GM19025 (cell line): ENCODE measurements around the gene RASGEF1C.
"Not testable (repeated sequence)": the region's sequence is repeated elsewhere in the genome, so short reads cannot be mapped to it uniquely, and the experiment has no call there.

Source experiments
- ATAC-seq: cut with Tn5 transposase; IDR thresholded peaks from one replicate; pipeline ENCODE4 v1.9.1; 2021; ENCODE audit warnings: mild to moderate bottlenecking, low read depth, moderate library complexity; ENCODE audit not compliant: unreplicated experiment

RASGEF1C gene

DNA sequence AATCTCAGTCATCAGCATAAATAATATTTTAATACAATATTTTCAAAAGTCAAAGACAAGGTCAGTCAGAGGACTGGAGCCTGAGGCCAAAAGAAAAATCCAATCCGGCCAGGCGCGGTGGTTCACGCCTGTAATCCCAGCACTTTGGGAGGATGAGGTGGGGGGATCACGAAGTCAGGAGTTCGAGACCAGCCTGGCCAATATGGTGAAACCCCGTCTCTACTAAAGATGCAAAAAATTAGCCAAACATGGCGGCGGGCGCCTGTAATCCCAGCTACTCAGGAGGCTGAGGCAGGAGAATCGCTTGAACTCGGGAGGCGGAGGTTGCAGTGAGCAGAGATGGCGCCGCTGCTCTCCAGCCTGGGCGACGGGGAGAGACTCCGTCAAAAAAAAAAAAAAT is 119.4 kb downstream of the RASGEF1C start:
- ATAC-seq = not testable (repeated sequence)

DNA sequence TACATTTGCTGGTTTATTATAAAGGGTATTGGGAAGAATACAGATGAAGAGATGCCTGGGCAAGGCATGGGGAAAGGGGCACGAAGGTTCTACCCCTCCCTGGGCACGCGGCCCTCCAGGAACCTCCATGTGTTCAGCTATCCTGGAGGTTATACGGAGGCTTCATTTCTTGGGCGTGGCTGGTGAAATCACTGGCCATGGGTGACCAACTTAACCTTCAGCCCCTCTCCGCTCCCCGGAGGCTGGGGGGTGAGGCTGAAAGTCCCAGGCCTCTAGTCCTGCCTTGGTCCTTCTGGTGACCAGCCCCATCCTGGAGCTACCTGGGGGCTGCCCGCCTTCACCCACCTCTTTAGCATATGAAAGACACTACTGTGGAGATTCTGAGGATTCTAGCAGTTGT is 120.5 kb downstream of the RASGEF1C start:
- ATAC-seq = no peak

DNA sequence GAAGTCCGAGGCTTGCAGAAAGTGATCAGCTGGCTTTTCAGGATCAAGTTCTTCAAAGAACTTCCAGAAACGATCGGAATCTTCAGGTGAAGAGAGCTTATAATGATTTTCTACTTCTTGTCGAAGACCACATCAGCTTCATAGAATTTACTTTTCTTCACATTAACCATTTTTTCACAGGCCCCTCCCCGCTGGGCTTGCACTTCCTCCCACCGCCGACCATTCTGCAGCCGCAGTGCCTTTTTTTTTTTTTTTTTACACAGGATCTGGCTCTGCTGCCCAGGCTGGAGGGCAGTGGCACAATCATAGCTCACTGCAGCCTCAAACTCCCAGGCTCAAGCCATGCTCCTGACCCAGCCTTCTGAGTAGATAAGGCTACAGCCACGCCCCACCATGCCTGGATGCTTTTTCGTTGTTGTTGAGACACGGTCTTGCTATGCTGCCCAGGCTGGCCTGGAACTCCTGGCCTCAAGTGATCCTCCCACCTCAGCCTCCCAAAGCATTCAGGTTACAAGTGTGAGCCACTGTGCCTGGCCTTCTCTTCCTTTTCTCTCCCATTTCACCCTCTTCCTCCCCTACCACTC is 122.1 kb downstream of the RASGEF1C start:
- ATAC-seq = no peak

DNA sequence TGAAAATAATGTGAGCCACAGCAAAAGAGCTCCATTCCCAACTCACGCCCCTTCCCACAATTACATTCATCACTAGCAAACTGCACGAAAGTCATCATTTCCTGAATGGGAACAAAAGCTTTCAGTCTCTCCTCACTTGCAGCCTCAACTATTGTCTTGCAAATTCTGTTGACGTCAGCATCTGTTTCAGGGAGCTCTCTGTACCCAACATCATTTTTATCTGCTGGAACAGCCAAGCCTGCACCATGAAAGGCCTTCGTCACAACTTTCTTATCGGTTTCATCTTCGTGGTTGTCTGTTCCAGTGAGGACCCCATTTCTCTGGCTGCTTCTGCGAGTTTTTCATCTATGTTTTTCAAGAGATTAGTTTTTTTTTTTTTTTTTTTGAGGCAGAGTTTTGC is 123.2 kb downstream of the RASGEF1C start:
- no peak for ATAC-seq

DNA sequence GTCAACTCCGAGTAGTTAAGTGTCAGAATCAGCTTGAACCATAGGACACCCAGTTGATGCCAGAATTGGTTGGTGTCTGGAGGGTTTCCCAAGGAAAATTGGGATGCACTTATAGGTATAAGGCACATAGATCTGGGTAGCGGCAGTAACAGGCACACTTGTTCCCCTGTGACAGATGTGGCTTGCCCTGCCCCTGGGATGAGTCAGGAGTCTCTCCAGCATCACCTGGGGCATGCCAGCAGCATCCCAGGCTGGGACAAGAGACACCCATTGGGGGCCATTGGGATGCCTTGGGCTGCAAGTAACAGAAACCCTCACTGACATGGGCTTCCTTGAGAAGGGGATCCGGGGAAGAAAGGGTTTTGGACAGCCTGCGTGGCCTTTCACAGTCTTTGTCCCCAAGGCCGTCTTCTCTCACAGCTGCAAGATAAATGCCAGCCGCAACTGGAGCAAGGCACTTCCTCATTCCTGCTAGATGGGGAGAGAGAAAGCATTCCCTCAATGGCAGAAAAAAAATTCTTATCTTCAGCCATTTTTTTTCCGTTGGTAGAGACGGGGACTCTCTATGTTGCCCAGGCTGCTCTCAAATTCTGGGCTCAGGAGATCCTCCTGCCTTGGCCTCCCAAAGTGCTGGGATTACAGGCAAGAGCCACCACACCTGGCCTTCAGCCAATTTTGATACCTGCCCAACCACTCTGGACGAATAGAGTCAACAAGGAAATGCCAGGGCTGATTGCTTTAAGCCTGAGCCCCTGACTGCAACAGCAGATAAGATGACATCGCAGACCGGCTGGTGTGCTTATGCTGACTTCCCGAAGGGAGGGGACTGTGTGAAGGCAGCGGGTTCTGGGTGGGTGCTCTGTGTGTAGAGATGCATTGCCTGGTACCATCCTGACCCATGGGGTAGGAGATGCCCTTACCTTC is 124.1 kb downstream of the RASGEF1C start:
- ATAC-seq = no peak

DNA sequence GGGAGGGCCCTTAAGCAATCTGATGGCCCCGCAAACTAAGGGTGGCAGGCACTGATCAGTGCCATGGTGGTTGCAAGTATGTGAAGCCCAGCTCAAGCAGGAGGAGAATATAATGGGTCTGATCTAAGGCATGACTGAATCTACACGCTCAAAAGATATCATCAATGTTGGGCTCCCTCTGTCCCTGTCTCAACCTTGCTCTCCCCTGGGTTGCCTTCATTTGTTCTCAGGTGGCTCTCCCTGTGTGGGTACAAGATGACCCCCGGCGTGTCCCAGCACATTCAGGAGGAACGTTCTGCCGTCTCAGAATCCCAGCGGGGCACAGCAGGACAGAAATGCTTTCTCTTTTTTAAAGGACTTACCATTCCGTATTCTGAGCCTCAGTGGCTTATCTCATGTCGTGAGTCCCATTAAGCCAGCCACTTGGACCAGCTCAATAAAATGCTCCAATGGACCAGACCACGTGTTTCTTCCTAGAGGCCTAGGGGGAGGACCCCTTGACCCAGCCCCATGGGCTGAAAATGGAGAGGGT is 125.4 kb downstream of the RASGEF1C start:
- ATAC-seq = no peak

DNA sequence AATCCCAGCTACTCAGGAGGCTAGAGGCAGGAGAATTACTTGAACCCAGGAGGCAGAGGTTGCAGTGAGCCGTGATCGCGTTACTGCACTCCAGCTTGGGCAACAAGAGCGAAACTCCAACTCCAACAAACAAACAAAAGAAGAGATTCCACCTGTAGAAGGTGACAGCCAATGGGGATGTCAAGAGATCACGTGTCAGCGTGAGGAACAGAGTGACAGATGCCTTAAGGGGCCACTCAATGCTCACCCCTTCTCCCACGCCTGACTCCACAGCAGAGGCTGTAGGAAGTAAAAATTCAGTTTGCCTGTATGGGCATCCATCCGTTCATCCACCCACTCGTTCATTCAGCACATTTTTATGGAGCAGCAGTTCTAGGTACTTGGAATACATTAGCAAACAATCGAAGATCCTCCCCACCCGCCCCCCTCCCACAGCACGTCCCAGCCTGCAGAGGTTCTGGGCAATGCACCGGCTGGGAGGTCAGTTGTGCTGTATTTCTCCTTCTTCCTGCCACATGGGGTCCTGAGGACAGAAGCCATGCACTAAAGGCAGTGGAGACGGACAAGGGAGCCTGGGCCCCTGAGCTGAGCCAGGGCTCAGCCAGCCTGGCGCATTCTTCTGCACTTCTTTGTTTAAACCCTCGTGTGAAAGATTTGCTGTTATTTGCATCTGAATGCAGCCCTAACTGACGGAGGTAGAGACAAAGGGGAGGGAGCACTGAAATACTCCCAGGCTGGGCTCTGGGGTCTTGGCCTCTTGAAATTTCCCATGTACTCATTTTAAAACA is 126.2 kb downstream of the RASGEF1C start:
- no peak for ATAC-seq

DNA sequence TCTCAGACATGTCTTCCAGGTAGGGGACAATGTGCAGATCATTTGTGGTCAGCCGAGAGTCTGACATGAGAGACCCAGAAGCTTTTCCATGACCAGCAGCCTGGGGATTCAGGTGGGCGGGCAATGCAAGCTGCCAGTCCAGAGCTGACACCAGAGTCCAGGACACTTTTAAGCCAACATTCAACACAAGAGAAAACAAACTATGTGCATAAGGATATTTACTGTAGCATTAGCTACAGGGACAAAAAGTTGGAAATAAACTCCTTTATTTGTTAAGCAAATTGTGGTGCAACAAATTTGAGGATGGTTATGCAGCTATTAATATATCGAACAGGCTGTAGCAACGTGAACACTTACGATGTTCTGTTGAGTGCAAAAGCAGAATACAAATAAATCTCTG is 127.5 kb downstream of the RASGEF1C start:
- ATAC-seq = no peak

DNA sequence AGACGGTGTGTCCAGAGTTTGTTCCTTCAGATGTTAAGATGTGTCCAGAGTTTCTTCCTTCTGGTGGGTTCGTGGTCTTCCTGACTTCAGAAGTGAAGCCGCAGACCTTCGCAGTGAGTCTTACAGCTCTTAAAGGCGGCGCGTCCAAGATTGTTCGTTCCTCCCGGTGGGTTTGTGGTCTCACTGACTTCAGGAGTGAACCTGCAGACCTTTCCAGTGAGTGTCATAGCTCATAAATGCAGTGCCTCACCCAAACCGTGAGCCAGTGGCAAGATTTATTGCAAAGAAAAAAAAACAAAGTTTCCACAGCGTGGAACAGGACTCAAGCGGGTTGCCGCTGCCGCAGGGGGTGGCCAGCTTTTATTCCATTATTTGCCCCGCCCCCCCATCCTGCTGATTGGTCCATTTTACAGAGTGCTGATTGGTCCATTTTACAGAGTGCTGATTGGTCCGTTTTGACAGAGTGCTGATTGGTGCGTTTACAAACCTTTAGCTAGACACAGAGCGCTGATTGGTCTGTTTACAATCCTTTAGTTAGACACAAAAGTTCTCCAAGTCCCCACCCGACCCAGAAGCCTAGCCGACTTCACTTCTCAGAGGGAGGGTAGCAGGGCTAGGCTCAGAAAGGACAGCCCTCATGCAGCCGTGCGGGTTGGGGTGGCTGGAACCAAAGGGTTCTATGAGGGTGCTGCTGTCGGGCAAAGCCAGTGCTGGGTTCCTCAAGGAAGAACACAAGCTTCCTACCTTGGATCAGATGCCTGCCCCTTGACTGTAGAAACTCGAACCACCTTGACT is 128.3 kb downstream of the RASGEF1C start:
- no peak for ATAC-seq

DNA sequence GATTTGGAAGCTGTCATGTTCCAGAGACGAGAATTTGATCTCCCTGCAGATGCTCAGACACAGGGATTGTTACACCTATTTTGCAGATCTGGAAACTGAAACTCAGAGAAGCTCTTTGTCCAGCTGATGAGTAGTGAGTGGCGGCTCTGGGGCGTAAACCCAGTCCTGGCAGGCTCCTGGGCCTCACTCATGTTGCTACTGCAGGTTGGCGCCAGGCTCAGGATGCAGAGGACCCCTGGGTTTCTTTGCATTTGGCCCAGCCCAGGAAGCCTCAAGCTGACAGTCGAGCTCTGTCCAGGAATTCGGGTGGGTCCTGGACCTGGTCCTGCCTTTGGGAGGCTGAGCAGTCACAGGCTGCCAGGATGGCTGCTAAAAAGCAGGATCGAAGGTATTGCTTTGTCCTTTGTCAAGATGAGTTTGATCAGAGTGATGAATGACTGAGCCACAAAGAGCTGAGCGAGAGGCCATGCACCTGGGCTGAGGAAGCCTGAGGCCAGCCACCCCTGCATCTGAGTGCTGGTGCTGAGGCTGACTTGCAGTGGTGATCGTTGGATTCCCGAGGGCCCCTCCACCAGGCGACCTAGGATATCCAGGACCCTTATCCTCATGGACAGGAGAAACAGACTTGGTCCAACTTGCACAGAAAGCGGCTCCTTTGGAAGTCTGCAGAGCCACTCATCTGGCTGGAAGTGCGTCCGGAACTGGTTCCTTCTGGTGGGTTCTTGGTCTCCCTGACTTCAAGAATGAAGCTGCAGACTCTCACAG is 129.1 kb downstream of the RASGEF1C start:
- ATAC-seq = no peak

DNA sequence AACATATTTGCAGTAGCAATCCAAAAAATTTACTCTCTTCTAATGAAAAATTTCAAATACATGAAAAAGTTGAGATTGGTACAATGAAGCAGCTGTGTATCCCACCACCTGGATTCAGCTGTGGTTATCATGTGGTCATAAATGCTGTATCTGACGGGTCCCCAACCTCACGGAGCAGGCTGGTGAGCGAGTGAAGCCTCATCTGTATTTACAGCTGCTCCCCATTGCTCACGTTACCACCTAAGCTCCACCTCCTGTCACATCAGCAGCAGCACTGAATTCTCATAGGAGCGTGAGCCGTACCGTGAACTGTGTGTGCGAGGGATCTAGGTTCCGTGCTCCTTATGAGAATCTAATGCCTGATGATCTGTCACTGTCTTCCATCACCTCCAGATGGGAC is 130.7 kb downstream of the RASGEF1C start:
- no peak for ATAC-seq

DNA sequence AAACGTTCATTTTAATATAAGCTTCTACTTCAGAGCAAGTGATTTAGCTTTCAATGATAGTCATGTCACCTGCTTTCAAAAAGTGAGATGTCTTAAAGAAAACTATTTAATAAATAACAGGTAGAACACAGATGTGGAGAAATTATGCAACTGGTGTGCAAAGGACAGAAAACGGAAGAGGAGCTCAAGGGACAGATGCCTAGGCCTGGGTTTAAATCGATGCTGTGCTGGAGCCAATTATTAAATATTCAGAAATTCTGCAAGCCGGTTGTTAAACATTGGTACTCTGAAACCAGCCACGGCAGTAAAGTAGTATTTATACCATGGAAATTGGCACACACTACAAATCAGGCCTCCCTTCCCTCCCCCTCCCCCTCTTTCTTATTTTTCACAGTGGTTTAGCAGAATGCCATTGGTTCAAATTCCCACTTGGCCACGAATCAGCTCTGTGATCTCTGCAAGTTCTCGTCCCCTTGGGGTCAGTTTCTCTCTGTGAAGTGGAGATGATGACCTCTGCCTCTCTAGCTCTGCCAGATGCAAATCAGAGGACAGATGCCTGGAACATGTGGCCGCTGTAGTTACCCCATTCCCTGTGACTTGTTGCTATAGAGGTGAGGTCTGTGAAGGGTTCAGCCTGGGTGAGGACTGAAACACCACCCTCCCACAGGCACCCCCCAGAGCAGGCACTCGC is 131.3 kb downstream of the RASGEF1C start:
- ATAC-seq = no peak

DNA sequence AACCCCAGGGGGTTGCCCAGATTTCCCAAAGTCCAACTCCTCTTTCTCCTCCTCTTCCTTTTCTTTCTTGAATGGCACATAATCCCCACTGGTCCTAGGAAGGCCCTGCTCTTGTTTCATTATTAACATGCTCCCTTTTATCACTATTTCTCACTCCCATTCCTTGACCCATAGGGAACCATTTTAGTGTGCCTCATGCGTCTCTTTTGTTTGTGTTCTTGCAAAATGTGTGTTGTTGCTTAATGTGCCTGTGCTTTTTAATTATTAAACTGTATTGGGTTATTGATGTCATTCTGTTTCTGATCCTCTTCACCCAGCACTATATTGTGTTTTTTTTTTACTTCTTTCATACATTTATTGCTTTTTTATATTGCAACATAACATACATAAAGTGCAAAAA is 133.3 kb downstream of the RASGEF1C start:
- ATAC-seq = no peak

DNA sequence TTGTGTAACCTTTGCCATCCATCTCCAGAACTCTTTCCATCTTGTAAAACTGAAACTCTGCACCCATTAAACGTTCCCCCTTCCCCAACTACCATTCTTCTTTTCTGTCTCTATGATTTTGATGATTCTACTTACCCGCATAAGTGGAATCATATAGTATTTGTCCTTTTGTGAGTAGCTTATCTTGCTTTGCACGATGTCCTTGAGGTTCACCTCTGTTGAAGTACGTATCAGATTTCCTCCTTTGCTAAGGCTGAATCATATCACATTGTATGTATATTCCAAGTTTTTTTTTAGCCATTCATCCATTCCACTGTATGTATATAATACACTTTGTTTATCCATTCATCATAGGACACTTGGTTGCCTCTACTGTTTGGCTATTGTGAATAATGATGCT is 134.5 kb downstream of the RASGEF1C start:
- ATAC-seq = no peak

DNA sequence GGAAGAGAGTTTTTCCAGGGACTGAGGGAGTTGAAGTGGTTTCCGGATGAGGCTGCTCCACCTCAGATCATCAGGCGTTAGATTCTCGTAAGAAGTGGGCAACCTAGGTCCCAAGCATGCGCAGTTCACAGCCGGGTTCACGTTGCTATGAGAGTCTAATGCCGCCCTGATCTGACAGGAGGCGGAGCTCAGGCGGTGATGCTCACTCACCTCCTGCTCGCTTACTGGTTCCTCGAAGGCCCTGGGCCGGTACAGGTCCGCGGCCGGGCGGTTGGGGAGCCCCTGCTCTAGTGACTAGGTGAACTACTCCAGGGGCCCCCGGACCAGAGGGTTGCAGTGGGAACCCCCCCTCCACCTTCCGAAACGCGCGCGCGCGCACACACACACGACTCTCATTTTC is 136.5 kb downstream of the RASGEF1C start:
- ATAC-seq = no peak

DNA sequence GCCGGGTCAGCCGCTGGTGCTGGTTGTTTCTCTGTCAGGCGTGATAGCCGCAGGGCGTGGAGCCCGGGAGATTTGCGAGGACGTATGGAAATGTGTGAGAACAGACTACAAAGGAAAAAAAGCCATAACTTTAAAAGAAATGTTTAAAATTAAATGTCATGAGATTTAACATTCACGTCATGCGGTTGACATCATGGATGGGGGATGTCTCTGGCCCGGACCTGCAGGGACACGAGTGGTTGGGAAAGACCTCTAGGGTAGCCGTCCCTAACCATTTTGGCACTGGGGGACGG is 136.8 kb downstream of the RASGEF1C start:
- no peak for ATAC-seq

DNA sequence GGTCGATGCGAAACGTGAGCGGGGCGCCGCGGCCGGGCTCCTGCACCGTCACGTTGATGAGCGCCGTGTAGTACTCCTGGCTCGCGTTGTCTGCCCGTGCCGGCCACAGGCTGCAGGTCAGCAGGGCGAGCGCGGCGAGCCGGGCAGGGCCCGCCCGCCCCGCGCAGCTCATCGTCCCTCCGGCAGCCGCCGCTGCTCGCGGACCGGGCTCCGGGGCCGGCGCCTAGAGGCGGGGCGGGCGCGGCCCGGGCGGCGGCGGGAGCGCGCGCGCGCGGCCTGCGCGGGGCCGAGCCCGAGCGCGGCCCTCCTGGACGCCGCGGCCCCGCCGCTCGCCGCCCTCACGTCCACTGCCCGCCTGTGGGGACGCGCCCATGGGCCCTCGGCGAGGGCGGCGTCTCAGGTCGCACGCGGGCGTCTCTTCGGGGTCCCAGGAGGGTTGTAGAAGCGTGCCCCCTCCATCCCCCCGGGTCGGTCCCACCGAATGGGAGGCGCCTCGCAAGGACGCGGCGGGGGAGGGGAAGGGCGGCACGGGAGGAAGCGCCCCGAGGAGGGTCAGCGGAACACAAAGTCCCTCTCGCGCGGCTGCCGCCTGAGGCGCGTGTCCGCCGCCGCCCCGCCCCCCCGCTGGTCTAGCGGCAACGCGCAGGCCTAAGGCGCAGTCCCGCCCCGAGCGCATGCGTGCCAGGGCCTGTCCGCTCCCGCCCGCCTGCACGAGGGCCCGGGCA is 137.3 kb downstream of the RASGEF1C start, which contains the start of gene RNF130:
Gene RNF130, minus strand, starts transcription at position 229 of the 725 bp plus-strand sequence. Its CDS starts 57 bp downstream, at position 172.
- no peak for ATAC-seq

DNA sequence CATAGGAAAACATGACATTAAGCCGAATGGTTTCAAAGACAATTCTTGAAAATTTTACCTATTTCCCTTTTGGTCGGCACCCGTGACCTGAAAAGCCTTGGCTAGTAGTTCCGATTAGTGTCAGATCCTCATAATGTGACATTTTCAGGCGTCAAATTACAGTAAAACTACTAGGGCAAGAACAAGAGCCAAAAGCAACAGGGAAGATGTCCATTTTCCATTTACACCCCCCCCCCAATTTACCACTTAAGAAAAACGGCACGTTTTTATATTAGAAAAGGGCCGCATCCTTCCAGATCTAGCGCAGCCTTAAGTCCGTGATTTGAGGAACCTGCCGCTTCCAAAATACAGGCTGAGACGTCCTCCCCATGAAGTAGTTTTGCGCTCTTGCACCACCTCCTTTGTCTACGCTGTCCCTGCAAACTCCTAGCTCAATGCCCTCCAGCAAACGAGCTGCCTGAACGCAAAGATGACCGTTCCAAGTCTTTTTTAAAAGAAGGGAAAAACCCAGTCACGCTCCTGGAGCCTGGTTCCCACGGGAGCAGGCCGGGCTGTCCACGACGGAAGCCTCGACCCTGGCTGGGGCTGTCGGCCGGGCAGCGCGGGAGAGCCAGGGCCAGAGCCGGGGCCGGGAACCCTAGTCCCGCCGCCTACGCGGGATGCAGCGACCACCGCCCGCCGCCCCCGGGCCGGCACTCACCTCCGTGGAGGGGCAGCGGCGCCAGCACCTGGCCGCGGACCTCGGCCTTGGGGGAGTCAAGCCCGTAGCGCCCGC is 138.1 kb downstream of the RASGEF1C start:
- no peak for ATAC-seq
